ENCODE measurements around the gene XKR8. TPM values are rescaled to one million over a fixed set of nuclear protein-coding genes. Genes with fewer than 3 reads are reported as not detected.

Gene XKR8
- total and polyA plus RNA-seq, 8 donors: 4.5 to 9.5 (median 7.5) TPM

DNA sequence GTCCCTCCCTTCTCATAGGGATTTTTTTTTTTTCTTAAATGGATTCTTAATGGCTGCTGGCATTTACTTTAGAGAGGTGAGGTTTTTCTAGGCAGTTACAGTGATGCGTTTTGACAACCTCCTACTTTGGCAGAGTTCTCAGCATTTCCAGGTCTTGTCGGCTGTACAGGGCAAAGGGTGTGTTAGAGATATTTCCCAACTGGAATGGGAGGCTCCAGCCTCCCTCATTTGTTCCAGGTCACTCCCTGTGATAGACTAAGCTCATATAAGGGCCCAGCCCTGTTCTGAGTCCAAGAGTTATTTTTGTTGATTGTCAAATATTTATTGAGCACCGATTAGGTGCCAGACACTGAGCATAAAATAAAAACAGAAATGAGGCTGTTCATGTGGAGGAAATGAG lies 7.6 kb upstream of the XKR8 start:
- Histone ChIP-seq H3K36me3 (no peaks in the 10 kb centered on the region), H3K9me3 (no peaks in the 10 kb centered on the region), H3K27ac (no peak overlapping the region), H3K4me3 (no peak overlapping the region), H3K4me1 (no peaks in the 10 kb centered on the region), H3K27me3 (no peaks in the 10 kb centered on the region)
- intact Hi-C loops (cut with DNase I): no loop called here
- no peak for FAIRE-seq
- peak in 1 of 4 donors; percentile 62 for ATAC-seq
- no peak for DNase-seq
- 49 to 54% methylated on average over 3 of the region's 3 CpGs for WGBS, 2 donors
- TF ChIP-seq, protein P1, sequence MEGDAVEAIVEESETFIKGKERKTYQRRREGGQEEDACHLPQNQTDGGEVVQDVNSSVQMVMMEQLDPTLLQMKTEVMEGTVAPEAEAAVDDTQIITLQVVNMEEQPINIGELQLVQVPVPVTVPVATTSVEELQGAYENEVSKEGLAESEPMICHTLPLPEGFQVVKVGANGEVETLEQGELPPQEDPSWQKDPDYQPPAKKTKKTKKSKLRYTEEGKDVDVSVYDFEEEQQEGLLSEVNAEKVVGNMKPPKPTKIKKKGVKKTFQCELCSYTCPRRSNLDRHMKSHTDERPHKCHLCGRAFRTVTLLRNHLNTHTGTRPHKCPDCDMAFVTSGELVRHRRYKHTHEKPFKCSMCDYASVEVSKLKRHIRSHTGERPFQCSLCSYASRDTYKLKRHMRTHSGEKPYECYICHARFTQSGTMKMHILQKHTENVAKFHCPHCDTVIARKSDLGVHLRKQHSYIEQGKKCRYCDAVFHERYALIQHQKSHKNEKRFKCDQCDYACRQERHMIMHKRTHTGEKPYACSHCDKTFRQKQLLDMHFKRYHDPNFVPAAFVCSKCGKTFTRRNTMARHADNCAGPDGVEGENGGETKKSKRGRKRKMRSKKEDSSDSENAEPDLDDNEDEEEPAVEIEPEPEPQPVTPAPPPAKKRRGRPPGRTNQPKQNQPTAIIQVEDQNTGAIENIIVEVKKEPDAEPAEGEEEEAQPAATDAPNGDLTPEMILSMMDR (IDR thresholded peaks at IDR 0.05): no peak

DNA sequence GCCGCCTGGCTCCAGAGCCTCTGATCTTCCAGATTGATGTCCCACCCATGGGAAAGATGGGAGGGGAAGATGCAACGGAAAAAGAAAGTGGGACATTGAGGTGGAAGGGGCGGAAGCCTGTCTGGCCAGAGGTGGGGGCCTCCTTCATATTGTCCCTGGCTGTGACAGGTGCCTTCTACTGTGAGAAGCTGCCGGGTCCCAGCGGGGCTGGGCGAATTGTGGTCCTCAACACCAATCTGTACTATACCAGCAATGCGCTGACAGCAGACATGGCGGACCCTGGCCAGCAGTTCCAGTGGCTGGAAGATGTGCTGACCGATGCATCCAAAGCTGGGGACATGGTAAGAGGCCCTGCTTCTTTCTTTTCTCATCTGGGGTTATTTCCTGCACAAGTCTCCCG lies 5.6 kb upstream of the XKR8 start:
- H3K9me3 ChIP-seq: no peaks in the 10 kb centered on the region
- TF ChIP-seq, protein P1 (IDR thresholded peaks at IDR 0.05): no peak
- H3K27ac ChIP-seq: no peak overlapping the region
- no peak overlapping the region for H3K4me3 ChIP-seq
- no peaks in the 10 kb centered on the region for H3K4me1 ChIP-seq
- 93 to 94% methylated on average over 10 of the region's 10 CpGs for WGBS, 2 donors
- intact Hi-C loops (cut with DNase I): no loop called here
- no peaks in the 10 kb centered on the region for H3K36me3 ChIP-seq
- ATAC-seq: no peak
- H3K27me3 ChIP-seq: no peaks in the 10 kb centered on the region
- DNase-seq: no peak
- FAIRE-seq: no peak

DNA sequence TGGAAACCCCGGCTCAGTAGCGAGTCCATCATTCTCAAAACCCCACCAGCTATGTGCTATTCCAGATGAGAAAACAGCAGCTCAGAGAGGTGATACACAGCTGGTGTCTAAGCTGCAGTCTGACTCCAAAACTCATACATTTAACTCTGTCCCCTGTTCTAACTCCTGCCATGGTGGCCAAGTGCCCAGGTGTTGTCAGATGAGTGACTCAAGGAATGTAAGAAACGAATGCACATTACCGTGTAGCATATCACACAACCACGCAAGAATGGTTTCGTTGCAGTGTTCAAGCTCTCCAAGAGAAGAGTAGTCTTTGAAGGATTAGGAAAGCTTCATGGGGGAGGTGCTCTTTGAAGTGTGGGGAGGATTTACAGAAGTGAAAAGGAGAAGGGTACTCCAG lies 4.7 kb upstream of the XKR8 start:
- intact Hi-C loops (cut with DNase I): no loop called here
- Histone ChIP-seq H3K36me3 (no peaks in the 10 kb centered on the region), H3K9me3 (no peaks in the 10 kb centered on the region), H3K27ac (no peak overlapping the region), H3K4me1 (no peaks in the 10 kb centered on the region), H3K27me3 (no peaks in the 10 kb centered on the region), H3K4me3 (no peak overlapping the region)
- no peak for DNase-seq
- ATAC-seq: no peak
- TF ChIP-seq, protein P1 (IDR thresholded peaks at IDR 0.05): no peak
- 82 to 85% methylated on average over 6 of the region's 6 CpGs for WGBS, 2 donors
- FAIRE-seq: no peak

DNA sequence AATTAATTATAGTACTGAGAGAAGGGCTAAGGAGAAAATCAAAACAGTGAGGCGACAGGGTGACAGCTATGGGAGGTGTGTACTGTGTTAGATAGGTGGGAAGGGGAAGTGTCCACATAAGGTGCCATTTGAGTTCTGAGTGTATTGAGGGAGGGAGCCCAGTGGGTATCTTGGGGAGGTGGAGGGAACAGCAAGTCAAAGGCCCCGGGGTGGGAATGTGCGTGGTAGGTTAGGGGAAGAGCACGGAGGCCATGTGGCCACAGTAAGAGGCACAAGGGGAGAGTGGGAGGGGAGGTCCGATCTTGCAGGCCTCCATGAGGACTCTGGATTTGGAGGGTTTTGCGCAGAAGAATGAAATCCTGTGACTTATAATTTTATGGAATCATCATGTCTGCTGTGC lies 3.0 kb upstream of the XKR8 start:
- ATAC-seq (no peak), FAIRE-seq (no peak), DNase-seq (no peak)
- Histone ChIP-seq H3K27ac (no peak overlapping the region), H3K4me1 (peaks cover 0 to 6% (median 2%) of the 10 kb centered on the region in 3 donors), H3K9me3 (no peaks in the 10 kb centered on the region), H3K4me3 (no peak overlapping the region), H3K27me3 (no peaks in the 10 kb centered on the region), H3K36me3 (no peaks in the 10 kb centered on the region)
- WGBS, 2 donors: 80 to 82% methylated on average over 6 of the region's 6 CpGs
- intact Hi-C loops (cut with DNase I): no loop called here
- TF ChIP-seq, protein P1 (IDR thresholded peaks at IDR 0.05): no peak

DNA sequence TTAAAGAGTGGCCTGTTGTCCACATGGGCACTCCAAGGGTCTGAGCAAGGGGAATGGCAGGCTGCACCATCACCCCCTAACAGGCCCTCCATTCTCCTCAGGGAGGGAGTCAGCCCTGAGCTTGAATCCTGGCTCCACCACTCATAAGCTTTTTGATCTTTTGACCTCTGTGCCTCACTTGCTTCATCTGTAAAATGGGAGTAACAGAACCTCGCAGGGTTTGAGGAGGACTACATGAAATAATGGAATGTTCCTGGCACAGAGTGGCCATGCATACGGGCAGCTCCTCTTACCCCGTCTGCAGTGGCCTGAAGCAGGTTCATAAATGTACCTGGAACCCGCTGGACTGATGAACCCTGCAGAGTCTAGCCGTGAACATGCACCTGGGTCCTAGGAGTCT lies 2.1 kb upstream of the XKR8 start:
- Histone ChIP-seq H3K9me3 (no peaks in the 10 kb centered on the region), H3K27me3 (no peaks in the 10 kb centered on the region), H3K4me3 (no peak overlapping the region), H3K4me1 (peaks cover 0 to 6% (median 4%) of the 10 kb centered on the region in 3 donors), H3K36me3 (no peaks in the 10 kb centered on the region), H3K27ac (no peak overlapping the region)
- no peak for ATAC-seq
- no peak for FAIRE-seq
- no peak for DNase-seq
- intact Hi-C loops (cut with DNase I): no loop called here
- TF ChIP-seq, protein P1 (IDR thresholded peaks at IDR 0.05): no peak
- 83 to 86% methylated on average over 5 of the region's 5 CpGs for WGBS, 2 donors

All from pancreas (tissue), 10 donors.